RKO (cell line): ENCODE data around the gene IQGAP3.
"Not testable (repeated sequence)": the region's sequence is repeated elsewhere in the genome, so short reads cannot be mapped to it uniquely, and the experiment has no call there.

Experiments
- DNase-seq: peaks from one replicate; pipeline ENCODE4 v3.0.0-alpha.2; 2016; ENCODE audit warnings: low spot score

The IQGAP3 gene, protein sequence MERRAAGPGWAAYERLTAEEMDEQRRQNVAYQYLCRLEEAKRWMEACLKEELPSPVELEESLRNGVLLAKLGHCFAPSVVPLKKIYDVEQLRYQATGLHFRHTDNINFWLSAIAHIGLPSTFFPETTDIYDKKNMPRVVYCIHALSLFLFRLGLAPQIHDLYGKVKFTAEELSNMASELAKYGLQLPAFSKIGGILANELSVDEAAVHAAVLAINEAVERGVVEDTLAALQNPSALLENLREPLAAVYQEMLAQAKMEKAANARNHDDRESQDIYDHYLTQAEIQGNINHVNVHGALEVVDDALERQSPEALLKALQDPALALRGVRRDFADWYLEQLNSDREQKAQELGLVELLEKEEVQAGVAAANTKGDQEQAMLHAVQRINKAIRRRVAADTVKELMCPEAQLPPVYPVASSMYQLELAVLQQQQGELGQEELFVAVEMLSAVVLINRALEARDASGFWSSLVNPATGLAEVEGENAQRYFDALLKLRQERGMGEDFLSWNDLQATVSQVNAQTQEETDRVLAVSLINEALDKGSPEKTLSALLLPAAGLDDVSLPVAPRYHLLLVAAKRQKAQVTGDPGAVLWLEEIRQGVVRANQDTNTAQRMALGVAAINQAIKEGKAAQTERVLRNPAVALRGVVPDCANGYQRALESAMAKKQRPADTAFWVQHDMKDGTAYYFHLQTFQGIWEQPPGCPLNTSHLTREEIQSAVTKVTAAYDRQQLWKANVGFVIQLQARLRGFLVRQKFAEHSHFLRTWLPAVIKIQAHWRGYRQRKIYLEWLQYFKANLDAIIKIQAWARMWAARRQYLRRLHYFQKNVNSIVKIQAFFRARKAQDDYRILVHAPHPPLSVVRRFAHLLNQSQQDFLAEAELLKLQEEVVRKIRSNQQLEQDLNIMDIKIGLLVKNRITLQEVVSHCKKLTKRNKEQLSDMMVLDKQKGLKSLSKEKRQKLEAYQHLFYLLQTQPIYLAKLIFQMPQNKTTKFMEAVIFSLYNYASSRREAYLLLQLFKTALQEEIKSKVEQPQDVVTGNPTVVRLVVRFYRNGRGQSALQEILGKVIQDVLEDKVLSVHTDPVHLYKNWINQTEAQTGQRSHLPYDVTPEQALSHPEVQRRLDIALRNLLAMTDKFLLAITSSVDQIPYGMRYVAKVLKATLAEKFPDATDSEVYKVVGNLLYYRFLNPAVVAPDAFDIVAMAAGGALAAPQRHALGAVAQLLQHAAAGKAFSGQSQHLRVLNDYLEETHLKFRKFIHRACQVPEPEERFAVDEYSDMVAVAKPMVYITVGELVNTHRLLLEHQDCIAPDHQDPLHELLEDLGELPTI (N-terminal part only)

DNA sequence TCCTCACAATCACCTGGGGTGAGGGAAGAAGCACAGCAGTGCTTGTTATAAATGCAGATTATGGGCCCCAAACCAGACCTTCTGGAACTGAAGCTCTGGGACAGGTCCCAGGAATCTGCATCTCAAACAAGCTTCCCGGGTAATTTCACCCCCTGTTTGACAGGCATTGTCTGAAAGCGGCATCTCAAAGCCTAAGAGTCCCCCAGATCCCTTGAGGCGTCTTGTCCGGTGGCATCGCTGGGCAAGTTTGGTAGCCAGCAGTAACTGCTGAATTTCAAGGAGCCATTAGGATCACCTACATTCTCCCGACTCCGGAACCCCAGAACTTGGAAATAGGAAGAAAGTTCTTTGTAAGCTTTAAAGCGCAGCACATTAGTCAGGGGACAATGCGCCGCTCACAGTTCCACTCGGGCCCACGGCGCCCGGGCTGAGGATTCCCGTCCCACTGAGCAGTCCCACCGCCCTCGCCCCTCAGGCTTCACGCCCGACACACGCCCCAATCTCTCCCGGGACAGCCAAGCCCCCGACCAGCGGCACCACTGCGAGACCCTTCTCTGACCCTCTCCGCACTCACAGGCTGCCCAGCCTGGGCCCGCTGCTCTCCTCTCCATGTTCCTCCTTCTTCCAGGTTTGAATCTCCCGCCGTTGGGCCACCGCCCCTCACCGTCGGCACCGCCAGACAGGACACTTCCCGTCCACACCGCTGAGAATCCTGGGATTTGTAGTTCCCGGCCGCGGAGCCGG is at the start of gene IQGAP3:
Gene IQGAP3, minus strand, starts transcription at position 647 of the 744 bp plus-strand sequence. Its CDS starts 36 bp downstream, at position 611.
- DNase-seq = peak; percentile 87

DNA sequence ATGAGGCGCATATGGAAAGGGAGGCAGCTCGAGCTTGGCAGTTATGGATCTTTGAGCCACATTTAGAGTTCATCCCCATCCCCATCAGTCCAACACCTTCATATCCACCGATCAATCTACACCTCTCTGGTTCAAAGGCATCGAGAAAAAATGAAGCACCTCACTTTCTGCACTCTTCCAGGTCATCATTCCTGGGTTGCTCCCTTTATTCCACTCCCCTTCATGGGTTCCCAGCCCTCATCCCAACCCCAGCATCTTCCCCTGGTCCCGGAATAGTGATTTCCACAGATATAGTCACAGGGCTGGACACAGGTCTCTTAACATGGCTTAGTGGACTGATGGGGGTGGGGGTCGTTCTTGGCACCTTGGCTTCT is 47.2 kb upstream of the IQGAP3 start:
- no peak for DNase-seq

DNA sequence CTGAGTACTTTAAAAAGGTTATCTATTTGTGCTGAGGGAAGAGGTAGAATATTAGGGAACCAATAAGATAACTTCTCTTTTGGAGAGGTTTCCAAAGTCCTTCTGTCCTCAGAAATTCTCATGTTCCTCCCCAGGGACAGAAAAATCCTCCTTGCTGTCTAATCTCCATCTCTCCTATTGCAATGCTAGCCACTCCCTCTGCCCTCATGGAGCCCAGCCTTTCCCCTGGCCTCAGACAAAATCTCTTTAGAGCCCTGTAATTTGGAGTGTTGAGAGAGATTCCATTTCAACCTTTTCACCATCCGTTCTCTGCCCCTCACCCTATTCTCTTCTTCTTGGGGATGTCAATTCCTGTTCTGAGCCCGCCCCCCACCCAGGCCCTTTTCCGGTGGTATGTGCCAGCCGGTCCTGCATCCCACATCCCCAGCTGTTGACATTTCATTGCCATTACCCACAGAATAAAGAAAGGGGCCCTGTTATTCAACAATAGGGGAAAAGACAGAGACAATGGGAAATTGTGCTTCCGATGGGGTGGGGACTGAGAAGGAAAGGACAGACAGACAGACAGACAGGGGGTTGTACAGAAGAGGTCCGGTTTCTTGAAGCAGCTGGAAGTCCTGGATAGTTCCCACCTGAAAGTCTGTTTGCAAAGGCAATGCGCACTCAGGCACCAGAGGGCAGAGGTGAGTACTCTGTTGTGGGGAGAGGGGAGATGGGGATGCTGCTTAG is 46.7 kb upstream of the IQGAP3 start, which contains the start of gene HAPLN2:
Gene HAPLN2, plus strand, starts transcription at position 563 of the 729 bp plus-strand sequence. CDS start 4,076 bp downstream, outside the sequence.
- DNase-seq = no peak

DNA sequence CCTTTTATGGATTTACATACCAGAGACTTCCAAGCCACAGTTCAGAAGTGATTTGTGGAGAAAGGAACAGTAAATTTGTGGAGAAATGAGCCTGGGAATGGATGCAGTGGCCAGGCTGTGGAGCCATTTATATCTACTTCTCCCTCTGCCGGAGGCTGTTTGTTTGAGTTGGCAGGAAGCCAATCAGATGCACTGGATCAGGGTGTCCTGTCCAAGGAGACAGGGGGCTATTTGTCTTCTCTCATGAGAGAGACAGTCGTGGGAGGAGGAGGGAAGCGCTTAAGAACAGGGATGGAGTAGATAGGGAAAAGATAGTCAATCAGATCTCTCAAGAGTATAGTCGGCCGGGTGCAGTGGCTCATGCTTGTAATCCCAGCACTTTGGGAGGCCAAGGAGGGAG is 44.1 kb upstream of the IQGAP3 start:
- no peak for DNase-seq

DNA sequence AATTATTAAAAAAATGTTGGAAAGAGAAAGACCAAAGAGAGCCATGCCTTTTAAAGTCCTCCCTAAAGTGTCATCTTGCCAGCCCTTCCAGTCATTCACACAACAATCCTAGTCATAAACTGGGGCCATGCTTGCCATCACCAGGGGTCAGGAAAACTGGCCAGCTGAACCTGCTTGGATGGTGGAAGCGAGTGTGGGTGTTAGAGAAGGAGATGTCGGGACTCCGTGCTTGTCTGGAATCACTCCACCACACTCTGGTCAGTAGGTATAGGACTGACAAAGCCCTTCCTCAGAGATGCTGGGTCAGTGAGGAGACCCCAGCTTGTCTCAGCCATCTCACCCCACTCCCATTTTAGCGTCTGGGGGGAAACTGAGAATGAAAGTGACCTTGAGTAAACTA is 43.6 kb upstream of the IQGAP3 start:
- DNase-seq = no peak

DNA sequence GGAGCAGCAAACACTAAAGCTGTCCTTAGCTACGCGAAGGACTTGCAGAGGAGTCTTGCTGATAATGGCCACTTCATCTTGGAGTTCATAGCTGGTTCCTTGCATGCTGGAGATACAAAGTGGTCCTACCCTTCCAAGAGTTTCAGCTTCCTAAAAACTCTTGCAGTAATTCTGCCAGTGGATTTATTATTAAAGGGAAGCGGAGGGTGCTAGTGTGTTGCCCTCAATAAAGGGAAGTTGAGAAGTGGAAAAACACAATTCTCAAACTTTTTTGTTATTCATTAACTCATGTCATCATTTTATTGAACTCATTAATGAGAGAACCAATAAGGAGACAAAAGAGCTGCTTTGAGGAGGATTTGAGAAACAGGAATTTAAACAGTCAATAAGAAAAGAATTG is 40.3 kb upstream of the IQGAP3 start:
- no peak for DNase-seq

DNA sequence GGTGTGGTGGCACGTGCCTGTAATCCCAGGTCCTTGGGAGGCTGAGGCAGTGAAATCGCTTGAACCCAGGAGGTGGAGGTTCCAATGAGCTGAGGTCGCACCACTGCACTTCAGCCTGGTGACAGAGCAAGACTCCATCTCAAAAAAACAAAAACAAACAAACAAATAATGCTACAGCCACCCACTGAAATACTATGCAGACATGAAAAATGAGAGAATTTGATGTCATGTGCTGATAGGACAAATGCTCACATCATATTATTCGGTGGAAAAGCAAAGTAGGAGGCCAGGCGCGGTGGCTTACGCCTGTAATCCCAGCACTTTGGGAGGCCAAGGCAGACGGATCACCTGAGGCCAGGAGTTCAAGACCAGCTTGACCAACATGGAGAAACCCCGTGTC is 37.7 kb upstream of the IQGAP3 start:
- DNase-seq = not testable (repeated sequence)

DNA sequence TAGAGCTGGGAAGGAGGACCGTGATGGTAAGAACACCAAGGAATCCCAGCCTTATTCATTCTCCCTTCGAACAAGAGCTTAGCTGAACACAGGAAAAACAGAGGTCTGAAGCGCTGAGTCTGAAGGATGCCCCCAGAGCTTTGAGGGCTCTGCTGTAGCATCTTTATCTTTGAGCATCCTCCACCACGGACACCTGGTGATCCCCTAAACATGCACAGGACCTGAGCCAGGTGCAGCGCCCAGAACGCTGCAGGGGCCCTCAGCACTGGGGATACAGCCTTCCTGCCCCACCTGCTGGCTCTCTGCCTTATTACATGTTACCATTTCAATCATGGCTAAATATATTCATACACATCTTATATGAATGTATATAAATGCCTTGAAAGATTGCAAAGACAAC is 36.6 kb upstream of the IQGAP3 start:
- peak; percentile 65 for DNase-seq

DNA sequence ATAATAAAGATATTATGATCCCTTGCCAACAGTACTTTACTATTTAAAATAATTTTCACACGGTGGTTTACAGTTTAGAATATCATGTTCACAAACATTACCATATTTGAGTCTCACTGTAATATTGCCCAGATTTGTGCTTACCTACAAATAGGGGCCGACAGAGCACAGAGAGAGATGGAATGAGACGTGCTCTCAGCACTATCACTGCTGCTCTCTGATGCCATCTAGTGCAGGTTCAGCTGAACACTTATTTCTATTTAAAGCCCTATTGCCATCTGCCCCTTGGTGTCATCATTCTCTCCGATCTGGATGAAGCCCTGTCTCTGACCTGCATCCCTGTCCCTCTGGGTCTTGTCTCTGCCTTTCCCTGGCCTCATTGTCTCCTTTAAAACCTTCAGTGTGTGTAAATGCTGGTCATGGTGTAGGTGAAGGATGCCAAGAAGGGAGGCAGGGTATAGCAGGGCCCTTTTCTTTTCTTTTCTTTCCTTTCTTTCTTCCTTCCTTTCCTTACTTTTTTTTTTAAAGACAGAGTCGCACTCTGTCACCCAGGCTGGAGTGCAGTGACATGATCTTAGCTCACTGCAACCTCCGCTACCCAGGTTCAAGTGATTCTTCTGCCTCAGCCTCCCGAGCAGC is 35.8 kb upstream of the IQGAP3 start:
- peak; percentile 90 for DNase-seq

DNA sequence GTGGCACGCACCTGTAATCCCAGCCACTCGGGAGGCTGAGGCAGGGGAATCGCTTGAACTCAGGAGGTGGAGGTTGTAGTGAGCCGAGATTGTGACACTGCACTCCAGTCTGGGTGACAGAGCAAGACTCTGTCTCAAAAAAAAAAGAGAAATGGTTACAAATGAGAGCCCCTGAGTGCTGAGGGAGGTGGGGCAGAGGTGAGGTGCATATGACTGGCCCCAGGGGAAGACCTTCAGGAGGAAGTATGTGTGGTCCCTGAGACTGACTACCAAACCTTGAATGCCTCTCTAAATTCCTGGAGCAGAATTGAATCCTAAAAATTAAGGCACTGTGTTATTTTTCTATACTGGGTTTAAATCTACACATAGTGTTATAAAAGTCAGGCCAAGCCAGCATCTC is 35.0 kb upstream of the IQGAP3 start:
- DNase-seq = not testable (repeated sequence)

DNA sequence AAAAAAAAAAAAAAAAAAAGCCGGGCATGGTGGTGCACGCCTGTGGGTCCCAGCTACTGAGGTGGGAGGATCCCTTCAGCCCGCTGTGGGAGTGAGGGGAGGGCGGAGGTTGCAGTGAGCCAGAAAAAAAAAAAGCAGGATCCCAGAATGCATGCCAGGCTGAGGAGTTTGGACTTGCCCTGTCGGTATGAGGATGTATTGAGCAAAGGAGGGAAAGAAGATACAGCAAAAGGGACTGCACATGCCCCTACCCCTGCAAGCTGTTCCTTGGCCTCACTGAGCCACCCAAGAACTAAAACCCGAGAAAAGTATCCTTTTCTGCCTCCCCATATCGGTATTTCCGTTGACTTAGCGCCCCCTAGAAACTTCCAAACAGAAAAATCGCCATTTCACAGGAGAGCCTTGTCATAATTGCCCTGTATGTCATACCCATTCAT is 30.2 kb upstream of the IQGAP3 start:
- DNase-seq = peak; percentile 32

DNA sequence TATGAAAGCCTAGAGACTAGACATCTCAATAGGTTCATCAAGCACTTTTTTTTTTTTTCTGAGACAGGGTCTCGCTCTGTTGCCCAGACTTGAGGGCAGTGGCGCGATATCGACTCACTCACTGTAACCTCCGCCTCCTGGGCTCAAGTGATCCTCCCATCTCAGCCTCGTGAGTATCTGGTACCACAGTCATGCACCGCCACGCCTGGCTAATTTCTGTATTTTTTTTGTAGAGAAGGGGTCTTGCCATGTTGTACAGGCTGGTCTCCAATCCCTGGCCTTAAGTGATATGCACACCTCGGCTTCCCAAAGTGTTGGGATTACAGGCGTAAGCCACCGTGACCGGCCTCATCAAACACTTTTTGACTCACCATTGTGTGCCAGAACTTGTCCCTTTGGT is 29.5 kb upstream of the IQGAP3 start:
- DNase-seq = no peak

DNA sequence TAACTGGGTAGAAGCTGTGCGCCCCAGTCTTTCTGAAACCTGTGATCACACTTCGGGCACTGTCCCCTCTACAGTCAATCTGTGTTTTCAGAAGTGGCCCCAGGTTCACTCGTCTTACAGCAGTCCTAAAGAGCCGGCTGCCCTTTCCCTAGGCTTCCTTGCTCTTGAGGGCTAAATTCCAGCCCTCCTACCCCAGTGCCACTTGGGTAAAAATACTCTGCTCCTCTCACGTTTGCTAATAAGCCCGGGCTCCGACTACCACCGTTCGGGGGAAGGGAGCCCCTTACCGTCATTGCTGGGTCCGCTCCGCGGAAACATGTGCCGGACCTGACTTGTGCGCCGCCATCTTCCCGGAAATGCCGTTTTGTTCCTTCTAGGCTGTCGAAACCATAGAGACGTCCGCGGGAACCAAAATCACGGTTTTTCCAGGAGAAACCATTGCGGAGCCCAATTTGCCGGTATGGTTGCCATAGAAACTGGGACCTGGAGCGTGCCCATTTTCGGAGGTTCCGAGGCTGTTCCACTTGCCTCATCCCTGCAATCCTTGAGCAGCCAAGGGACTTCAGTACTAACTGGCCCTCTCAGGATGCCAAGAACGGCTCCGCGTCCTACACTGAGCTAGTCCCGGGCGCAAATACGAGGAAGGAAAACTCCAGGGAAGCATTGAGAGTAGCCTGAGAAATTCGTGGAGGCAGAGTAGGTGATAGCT is 28.9 kb upstream of the IQGAP3 start, which contains the start of gene GPATCH4:
Gene GPATCH4, minus strand, starts transcription at position 358 of the 709 bp plus-strand sequence.
- DNase-seq = peak; percentile 94

DNA sequence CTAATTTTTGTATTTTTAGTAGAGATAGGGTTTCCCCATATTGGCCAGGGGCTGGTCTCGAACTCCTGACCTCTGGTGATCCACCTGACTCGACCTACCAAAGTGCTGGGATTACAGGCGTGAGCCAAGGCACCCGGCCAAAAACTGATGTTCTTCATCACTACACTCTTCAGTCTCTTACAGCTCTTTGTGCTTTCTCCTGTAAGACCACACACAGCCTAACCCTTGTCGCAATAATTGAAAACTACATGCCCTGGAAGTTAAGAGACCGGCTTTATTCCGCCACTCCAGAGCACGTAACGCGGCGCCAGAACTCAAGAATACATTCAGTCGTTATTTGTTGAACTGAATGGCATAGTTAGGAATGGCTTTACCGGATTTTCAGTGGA is 28.4 kb upstream of the IQGAP3 start:
- peak; percentile 44 for DNase-seq

DNA sequence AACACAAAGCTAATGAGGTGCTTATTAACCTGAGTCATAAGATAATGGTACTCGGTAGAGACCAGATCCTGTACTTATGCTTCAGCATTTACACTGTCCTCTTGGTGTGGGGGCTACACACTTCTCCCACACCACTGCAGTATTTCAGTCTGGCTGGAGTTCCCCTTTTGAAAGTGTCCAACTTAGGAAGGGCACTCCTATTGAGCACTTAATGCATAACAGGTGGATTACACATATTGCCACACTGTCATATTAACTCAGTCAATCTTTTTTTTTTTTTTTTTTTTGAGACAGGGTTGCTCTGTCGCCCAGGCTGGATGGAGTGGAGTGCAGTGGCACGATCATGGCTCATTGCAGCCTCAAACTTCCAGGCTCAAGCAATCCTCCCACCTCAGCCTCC is 27.4 kb upstream of the IQGAP3 start:
- peak; percentile 84 for DNase-seq

DNA sequence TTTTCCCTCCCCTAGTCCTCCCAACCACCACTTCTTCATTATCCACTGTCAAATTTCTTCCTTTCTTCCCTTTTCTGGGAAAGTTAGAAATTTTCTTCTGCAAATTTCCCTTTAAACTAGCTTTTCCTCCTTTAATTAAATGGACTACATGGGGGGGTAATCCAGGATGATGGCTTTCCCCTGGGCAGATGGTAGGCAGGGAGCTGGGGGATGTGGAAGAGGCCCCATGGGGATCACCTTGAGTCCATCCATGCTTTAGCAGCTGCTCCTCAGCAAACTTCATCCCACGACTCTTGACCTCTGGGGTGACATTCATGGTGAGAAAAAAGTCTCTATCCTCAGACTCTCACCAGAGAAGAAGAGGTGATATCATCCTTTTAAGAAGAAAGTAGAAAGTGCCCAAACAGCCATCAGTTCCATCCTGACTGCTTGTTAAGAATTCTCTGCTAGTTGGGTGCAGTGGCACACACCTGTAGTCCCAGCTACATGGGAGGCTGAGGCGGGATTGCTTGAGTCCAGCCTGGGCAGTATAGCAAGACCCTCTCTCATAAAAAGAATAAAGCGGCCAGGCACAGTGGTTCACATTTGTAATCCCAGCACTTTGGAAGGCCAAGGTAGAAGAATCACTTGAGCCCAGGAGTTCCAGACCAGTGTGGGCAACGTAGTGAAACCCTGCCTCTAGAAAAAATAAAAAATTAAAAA is 26.5 kb upstream of the IQGAP3 start:
- DNase-seq = no peak

DNA sequence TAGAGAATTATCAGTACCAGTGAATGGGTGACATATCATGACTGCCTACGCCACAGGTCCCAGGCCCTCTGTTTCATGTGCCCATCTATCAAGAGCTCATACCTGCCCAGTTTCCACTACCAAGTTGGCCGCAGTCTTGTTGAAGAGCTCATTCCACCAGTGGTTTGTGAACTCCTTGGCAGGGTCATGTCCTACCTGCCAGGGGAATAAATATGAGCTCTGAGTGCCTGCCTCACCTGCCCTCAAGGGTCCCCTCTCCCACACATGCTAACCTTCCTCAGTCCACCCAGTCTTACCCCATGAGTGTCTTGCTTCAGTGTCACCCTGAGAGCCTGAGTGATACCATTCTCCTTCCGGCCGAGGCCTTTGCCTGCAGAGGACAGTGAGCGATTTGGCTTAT is 25.8 kb upstream of the IQGAP3 start:
- DNase-seq = no peak

DNA sequence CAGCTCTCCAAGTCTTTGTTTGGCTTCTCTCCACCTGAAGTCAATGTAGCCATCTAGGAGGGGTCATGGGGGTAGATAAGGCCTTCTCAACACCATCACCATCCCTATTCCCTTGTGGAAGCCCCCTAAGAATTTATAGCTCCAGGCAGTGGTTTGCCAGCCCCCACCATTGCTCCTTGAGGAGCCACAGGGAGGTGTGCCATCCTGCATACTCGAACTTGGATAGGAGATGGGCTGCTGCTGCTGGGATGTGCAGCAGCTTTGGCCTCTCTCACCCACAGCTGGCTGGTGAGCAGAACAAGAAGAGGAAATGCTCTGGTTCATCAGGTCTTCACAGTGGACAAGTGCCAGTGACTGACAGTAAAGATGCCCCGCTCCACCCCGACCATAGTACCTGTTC is 24.1 kb upstream of the IQGAP3 start:
- no peak for DNase-seq

DNA sequence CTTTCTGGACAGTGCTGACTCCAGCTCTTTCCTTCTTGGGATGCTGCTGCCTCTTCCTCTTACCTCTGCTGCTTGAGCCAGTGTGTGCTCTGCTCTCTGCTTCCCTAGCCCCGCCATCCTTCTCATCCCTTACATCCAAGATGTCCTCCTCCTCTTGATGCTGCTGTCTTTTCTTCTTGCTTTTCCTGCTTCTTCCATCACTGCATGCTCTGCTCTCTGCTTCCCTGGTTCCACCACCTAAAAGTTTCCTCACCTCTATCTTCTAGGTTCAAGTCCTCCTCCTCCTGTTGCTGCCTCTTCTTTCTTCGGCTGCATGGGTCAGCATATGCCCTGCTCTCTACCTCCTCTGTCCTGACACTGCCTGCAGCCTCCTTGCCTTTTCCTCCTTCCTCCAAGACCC is 22.7 kb upstream of the IQGAP3 start:
- no peak for DNase-seq
